Peyer's patch (tissue), 4 donors: ENCODE data around the gene NBAS.

Source experiments
- CTCF ChIP-seq, 6 experiments: fragments of 450-650 bp in 4 of 6; fragments of 200-600 bp in 2 of 6; sonication (generic) in 1 of 6; IDR thresholded peaks; one replicate each; pipeline ENCODE4 v1.5.1; 2017 to 2019; ENCODE audit warnings: antibody characterized with exemption in 6 of 6, mild to moderate bottlenecking in 3 of 6, moderate library complexity in 1 of 6
- POLR2A ChIP-seq, 2 donors: fragments of 450-650 bp; IDR thresholded peaks; one replicate each; pipeline ENCODE4 v1.5.1; 2017; ENCODE audit warnings: antibody characterized with exemption in 2 of 2, mild to moderate bottlenecking in 2 of 2, moderate library complexity in 2 of 2

- no peak for TF ChIP-seq CTCF (IDR thresholded peaks at IDR 0.05)
- no peak for TF ChIP-seq POLR2A (IDR thresholded peaks at IDR 0.05)
Observed at GRCh38 chr2:15206419-15206818, 354.7 kb downstream of the NBAS start.
